HG03196 (cell line): ENCODE data around the gene HLA-G.
"Not testable (repeated sequence)": the region's sequence is repeated elsewhere in the genome, so short reads cannot be mapped to it uniquely, and the experiment has no call there.

ENCODE experiments used
- ATAC-seq: cut with Tn5 transposase; IDR thresholded peaks from one replicate; pipeline ENCODE4 v1.9.1; 2021; ENCODE audit not compliant: unreplicated experiment

HLA-G gene

GRCh38 chr6:29864037-29864810 lies 36.6 kb downstream of the HLA-G start:
- no peak for ATAC-seq

DNA sequence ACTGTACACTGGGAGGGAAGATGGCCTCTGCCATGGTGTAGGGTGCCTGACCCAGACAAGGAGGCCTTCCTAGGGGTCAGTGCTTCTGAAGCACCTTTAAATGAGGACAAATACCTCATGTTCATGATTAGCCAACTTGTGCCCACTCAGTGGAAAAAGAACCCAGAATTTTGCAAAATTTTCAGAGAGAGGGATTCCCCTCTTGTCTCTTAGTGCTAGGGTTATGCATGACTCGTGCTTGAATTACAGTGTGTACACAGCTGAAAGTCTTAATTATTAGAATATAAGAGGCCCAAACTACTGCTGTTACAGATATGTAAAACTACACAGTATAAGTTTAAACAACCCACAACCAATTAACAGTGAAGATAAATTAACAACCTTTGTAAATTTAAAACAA lies 38.0 kb downstream of the HLA-G start:
- ATAC-seq, result no peak

DNA sequence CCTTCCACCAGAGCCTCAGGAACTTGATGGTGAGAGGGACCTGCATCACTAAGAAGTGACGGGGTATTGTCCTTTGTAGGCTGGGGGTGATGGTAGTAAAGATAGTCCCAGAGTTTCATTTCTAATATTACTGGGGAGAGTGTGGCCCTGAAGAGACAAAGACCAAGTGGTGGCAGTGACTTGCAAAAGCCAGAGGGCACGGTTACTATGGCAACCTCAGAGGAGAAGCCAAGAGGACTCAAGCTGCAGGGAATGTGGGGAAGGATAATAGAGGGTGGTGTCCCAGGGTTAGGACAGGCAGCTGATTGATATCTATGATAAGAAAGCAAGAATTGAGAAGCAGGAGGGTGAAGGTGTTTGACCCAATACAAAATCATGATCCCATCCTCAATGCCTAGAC lies 42.5 kb downstream of the HLA-G start:
- ATAC-seq, result no peak

DNA sequence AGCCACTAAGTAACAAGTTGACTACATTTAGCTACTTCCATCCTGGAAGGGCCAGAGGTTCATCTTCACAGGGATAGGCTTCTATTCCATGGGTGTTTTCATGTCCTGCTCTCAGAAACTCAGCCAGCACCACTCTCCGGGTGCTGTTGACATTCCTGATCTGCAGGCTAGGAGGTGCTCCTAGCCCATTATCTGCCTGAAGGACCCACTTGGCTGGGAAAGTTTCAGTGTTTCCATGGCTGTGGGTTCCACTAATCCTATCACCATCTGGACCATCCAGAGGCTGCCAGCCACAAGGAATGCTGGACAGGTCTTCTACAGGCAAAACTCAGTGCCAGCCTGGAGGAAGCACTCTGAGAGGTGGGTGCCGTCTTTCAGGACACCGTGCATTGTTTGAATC lies 45.2 kb downstream of the HLA-G start:
- ATAC-seq, result no peak

DNA sequence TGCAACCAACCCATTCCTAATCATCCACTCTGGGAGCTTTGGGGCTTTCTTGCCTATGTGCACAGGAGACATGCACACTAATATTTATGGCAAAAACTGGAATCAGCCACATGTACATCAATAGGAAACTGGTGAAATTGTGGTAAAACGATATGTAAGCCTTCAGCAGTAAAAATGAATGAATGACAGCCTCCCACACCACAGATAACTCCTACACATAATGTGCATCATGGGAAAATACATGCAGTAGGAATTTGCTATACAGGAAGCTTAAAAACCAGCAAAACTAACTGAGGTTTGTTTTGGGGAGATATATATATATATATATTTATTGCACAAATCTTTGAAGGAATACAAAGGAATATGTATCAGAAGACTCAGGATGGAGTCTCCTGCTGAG lies 47.6 kb downstream of the HLA-G start:
- ATAC-seq, result no peak

- ATAC-seq, result not testable (repeated sequence)
These were observed 48.1 kb downstream of the HLA-G start for GRCh38 chr6:29875734-29876133.
